ENCODE measurements around the gene NFIA. TPM values are rescaled to one million over a fixed set of nuclear protein-coding genes. Genes with fewer than 3 reads are reported as not detected.

NFIA gene
- total RNA-seq, 1 experiment from 2014 or later = 65.4 TPM

GRCh38 chr1:61279570-61279969 lies 197.2 kb downstream of the NFIA start:
- H3K27ac ChIP-seq (ENCODE audit: low read depth, low read length, poor library complexity, severe bottlenecking) = no peak overlapping the region
- POLR2A ChIA-PET (ENCODE audit: low non-redundant PET) = no interaction called here
- no peaks in the 10 kb centered on the region for H3K9me3 ChIP-seq (ENCODE audit: low read depth, low read length, poor library complexity, severe bottlenecking)
- no peak for DNase-seq (ENCODE audit: low spot score)
- H3K4me1 ChIP-seq (ENCODE audit: insufficient read depth, low read length, poor library complexity, severe bottlenecking) = peaks cover 14% of the 10 kb centered on the region
- no peak overlapping the region for H3K4me3 ChIP-seq (ENCODE audit: low read depth, low read length, poor library complexity, severe bottlenecking)
- CTCF ChIA-PET = interaction anchor here (0.6 kb wide), 1 partner anchor 8 kb away, joined by 3 read pairs; no protein-coding TSS in a partner anchor
- no peaks in the 10 kb centered on the region for H3K27me3 ChIP-seq (replicated peaks; ENCODE audit: insufficient read depth, low read depth, low read length, poor library complexity)
- TF ChIP-seq EZH2 (IDR thresholded peaks at IDR 0.05; ENCODE audit: borderline replicate concordance, low read depth, low read length, poor library complexity, severe bottlenecking) = no peak
- TF ChIP-seq, protein P1, sequence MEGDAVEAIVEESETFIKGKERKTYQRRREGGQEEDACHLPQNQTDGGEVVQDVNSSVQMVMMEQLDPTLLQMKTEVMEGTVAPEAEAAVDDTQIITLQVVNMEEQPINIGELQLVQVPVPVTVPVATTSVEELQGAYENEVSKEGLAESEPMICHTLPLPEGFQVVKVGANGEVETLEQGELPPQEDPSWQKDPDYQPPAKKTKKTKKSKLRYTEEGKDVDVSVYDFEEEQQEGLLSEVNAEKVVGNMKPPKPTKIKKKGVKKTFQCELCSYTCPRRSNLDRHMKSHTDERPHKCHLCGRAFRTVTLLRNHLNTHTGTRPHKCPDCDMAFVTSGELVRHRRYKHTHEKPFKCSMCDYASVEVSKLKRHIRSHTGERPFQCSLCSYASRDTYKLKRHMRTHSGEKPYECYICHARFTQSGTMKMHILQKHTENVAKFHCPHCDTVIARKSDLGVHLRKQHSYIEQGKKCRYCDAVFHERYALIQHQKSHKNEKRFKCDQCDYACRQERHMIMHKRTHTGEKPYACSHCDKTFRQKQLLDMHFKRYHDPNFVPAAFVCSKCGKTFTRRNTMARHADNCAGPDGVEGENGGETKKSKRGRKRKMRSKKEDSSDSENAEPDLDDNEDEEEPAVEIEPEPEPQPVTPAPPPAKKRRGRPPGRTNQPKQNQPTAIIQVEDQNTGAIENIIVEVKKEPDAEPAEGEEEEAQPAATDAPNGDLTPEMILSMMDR (conservative IDR thresholded peaks at IDR 0.05; ENCODE audit: low read depth, low read length) = no peak
- peaks cover 4% of the 10 kb centered on the region for H3K36me3 ChIP-seq (ENCODE audit: insufficient read depth, low read length, poor library complexity, severe bottlenecking)
- intact Hi-C loops (cut with micrococcal nuclease; ENCODE audit: unreplicated experiment) = no loop called here
- BruUV-seq (replicated peaks) = no TSS peak

GRCh38 chr1:61280452-61280851 lies 198.1 kb downstream of the NFIA start:
- POLR2A ChIA-PET (ENCODE audit: low non-redundant PET) = no interaction called here

DNA sequence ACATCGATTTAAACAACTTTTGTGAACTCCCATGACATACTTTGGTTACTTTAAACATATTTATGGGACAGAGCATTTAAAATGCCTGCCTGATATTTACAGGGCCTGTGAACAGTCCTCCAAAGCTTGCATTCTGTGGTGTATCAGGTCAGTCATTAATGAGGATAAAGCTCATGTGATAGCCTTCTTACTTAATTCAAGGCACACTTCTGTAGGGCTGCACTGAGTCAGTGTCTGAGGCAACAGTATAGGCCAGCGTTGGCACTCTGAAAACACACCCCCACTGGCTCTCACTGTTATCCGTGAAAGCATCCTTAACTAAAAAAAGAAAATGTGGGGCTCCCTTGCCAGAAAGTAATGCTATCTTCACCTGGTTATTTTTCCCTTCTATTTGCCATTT lies 200.0 kb downstream of the NFIA start:
- CTCF ChIA-PET = no interaction called here

More at GRCh38 chr1:61280452-61280851, 198.1 kb downstream of the NFIA start:
- no TSS peak for BruUV-seq (replicated peaks)
- Histone ChIP-seq H3K4me3 (ENCODE audit: low read depth, low read length, poor library complexity, severe bottlenecking) (no peak overlapping the region), H3K9me3 (ENCODE audit: low read depth, low read length, poor library complexity, severe bottlenecking) (no peaks in the 10 kb centered on the region), H3K4me1 (ENCODE audit: insufficient read depth, low read length, poor library complexity, severe bottlenecking) (peaks cover 22% of the 10 kb centered on the region), H3K27me3 (replicated peaks; ENCODE audit: insufficient read depth, low read depth, low read length, poor library complexity) (no peaks in the 10 kb centered on the region), H3K27ac (ENCODE audit: low read depth, low read length, poor library complexity, severe bottlenecking) (no peak overlapping the region), H3K36me3 (ENCODE audit: insufficient read depth, low read length, poor library complexity, severe bottlenecking) (peaks cover 4% of the 10 kb centered on the region)
- DNase-seq (ENCODE audit: low spot score) = no peak
- TF ChIP-seq, protein P1 (conservative IDR thresholded peaks at IDR 0.05; ENCODE audit: low read depth, low read length) = no peak
- TF ChIP-seq EZH2 (IDR thresholded peaks at IDR 0.05; ENCODE audit: borderline replicate concordance, low read depth, low read length, poor library complexity, severe bottlenecking) = no peak
- CTCF ChIA-PET = interaction anchor here (0.6 kb wide), 1 partner anchor 9 kb away, joined by 3 read pairs; no protein-coding TSS in a partner anchor
- intact Hi-C loops (cut with micrococcal nuclease; ENCODE audit: unreplicated experiment) = no loop called here

More for the DNA sequence above, 200.0 kb downstream of the NFIA start:
- Histone ChIP-seq H3K9me3 (ENCODE audit: low read depth, low read length, poor library complexity, severe bottlenecking) (no peaks in the 10 kb centered on the region), H3K27ac (ENCODE audit: low read depth, low read length, poor library complexity, severe bottlenecking) (no peak overlapping the region), H3K27me3 (replicated peaks; ENCODE audit: insufficient read depth, low read depth, low read length, poor library complexity) (no peaks in the 10 kb centered on the region), H3K4me3 (ENCODE audit: low read depth, low read length, poor library complexity, severe bottlenecking) (no peak overlapping the region), H3K4me1 (ENCODE audit: insufficient read depth, low read length, poor library complexity, severe bottlenecking) (peaks cover 22% of the 10 kb centered on the region), H3K36me3 (ENCODE audit: insufficient read depth, low read length, poor library complexity, severe bottlenecking) (peaks cover under 1% of the 10 kb centered on the region)
- intact Hi-C loops (cut with micrococcal nuclease; ENCODE audit: unreplicated experiment) = no loop called here
- no peak for DNase-seq (ENCODE audit: low spot score)
- BruUV-seq (replicated peaks) = no TSS peak
- no peak for TF ChIP-seq EZH2 (IDR thresholded peaks at IDR 0.05; ENCODE audit: borderline replicate concordance, low read depth, low read length, poor library complexity, severe bottlenecking)
- TF ChIP-seq, protein P1 (conservative IDR thresholded peaks at IDR 0.05; ENCODE audit: low read depth, low read length) = no peak
- POLR2A ChIA-PET (ENCODE audit: low non-redundant PET) = no interaction called here
